ENCODE measurements around the gene CDC25B. TPM values are rescaled to one million over a fixed set of nuclear protein-coding genes. Genes with fewer than 3 reads are reported as not detected.
"Not testable (repeated sequence)": the region's sequence is repeated elsewhere in the genome, so short reads cannot be mapped to it uniquely, and the experiment has no call there.

CDC25B gene
- total and polyA plus RNA-seq, 10 of the 15 experiments (the other 5 are each of a cell fraction or from before 2014, with no cell fraction given), result 4.6 to 58.8 (median 24.6) TPM

- H3K27ac ChIP-seq (ENCODE audit: control insufficient read depth, insufficient read depth); CTCF ChIA-PET; H2AFZ ChIP-seq (ENCODE audit: control insufficient read depth, low read depth, low read length); SMC1A ChIA-PET (ENCODE audit: uncharacterized antibody, unreplicated experiment); RAD21 ChIA-PET (ENCODE audit: unreplicated experiment); H3K36me3 ChIP-seq (ENCODE audit: control insufficient read depth in 2 of 2, insufficient read depth in 2 of 2, low read length in 1 of 2); H3K4me2 ChIP-seq (ENCODE audit: control insufficient read depth, insufficient read depth); FAIRE-seq; H3K79me2 ChIP-seq (ENCODE audit: control insufficient read depth, insufficient read depth, low read length); in situ Hi-C loops (cut with MboI); H3K4me1 ChIP-seq (ENCODE audit: control insufficient read depth, insufficient read depth, low read length); H3K4me3 ChIP-seq; BruUV-seq (replicated peaks); H3K9ac ChIP-seq (ENCODE audit: control insufficient read depth, insufficient read depth, low read length); DNase-seq (ENCODE audit: low read depth, low spot score); H3K9me3 ChIP-seq (replicated peaks; ENCODE audit: control insufficient read depth, insufficient read depth, low read length); ATAC-seq; H4K20me1 ChIP-seq (ENCODE audit: control insufficient read depth, insufficient read depth); intact Hi-C loops (cut with micrococcal nuclease; ENCODE audit: unreplicated experiment); POLR2A ChIA-PET; H3K27me3 ChIP-seq (replicated peaks in 1 of 2; ENCODE audit: control insufficient read depth in 2 of 2, insufficient read depth in 2 of 2, low read length in 1 of 2): not testable (repeated sequence)
- 85% methylated on average over 7 of the region's 7 CpGs for WGBS (ENCODE audit: insufficient coverage, insufficient replicate concordance, low lambda C conversion rate, missing lambda C conversion rate)
Observed at GRCh38 chr20:3840201-3840600, 44.1 kb downstream of the CDC25B start.

DNA sequence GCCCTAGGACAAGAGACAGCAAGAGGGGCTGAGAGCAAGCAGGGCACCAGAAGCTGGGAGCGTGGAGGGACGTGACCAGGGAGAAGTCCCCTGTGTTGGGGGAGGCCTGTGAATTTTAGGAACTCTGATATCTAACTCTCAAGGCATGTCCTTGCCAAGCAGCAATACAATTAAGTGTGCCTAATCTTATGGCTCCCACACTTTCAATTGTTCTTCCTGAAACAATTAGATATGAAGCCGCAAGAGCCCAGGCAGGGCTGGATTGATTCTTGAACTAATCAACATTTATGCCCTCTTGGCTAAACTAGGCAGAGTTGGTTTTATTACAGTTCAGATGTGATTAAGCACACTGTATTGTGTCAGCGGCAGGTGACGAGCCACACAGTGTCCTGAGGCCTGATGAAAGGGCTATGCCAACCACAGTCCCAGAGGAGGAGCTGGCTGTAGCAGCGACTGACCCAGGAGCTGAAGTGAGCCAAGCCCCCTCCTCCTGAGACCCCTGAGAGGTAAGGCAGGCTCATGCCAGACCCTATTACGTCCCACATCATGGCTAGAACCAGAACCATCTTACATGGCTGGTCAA, 46.3 kb downstream of the CDC25B start:
- in situ Hi-C loops (cut with MboI), result no loop called here
- no peaks in the 10 kb centered on the region for H3K36me3 ChIP-seq (ENCODE audit: control insufficient read depth in 2 of 2, insufficient read depth in 2 of 2, low read length in 1 of 2)
- FAIRE-seq (no peak), ATAC-seq (no peak), DNase-seq (ENCODE audit: low read depth, low spot score) (no peak)
- no peak overlapping the region for H3K4me2 ChIP-seq (ENCODE audit: control insufficient read depth, insufficient read depth)
- no peak overlapping the region for H3K4me3 ChIP-seq
- H3K27me3 ChIP-seq (replicated peaks in 1 of 2; ENCODE audit: control insufficient read depth in 2 of 2, insufficient read depth in 2 of 2, low read length in 1 of 2), result no peaks in the 10 kb centered on the region
- H3K79me2 ChIP-seq (ENCODE audit: control insufficient read depth, insufficient read depth, low read length), result peaks cover 14% of the 10 kb centered on the region
- POLR2A ChIA-PET, result interaction anchor here (0.6 to 0.7 kb wide), 2 partner anchors 75 to 245 kb away, joined by 3 to 4 read pairs; partner anchors contain the start of gene ADISSP
- intact Hi-C loops (cut with micrococcal nuclease; ENCODE audit: unreplicated experiment), result no loop called here
- H3K9me3 ChIP-seq (replicated peaks; ENCODE audit: control insufficient read depth, insufficient read depth, low read length), result no peaks in the 10 kb centered on the region
- CTCF ChIA-PET, result interaction anchor here (1.5 kb wide), 1 partner anchor 12 kb away, joined by 4 read pairs; no protein-coding TSS in a partner anchor
- no TSS peak for BruUV-seq (replicated peaks)
- RAD21 ChIA-PET (ENCODE audit: unreplicated experiment), result no interaction called here
- WGBS (ENCODE audit: insufficient coverage, insufficient replicate concordance, low lambda C conversion rate, missing lambda C conversion rate), result 94% methylated on average over 7 of the region's 7 CpGs
- H3K9ac ChIP-seq (ENCODE audit: control insufficient read depth, insufficient read depth, low read length), result no peak overlapping the region
- H2AFZ ChIP-seq (ENCODE audit: control insufficient read depth, low read depth, low read length), result no peak overlapping the region
- SMC1A ChIA-PET (ENCODE audit: uncharacterized antibody, unreplicated experiment), result interaction anchor here (0.9 kb wide), 1 partner anchor 42 kb away, joined by 3 read pairs; no protein-coding TSS in a partner anchor
- H3K27ac ChIP-seq (ENCODE audit: control insufficient read depth, insufficient read depth), result no peak overlapping the region
- peaks cover 13% of the 10 kb centered on the region for H3K4me1 ChIP-seq (ENCODE audit: control insufficient read depth, insufficient read depth, low read length)
- TF ChIP-seq CBX3 (IDR thresholded peaks at IDR 0.05; ENCODE audit: borderline replicate concordance, low read depth), result no peak
- TF ChIP-seq, protein P1, sequence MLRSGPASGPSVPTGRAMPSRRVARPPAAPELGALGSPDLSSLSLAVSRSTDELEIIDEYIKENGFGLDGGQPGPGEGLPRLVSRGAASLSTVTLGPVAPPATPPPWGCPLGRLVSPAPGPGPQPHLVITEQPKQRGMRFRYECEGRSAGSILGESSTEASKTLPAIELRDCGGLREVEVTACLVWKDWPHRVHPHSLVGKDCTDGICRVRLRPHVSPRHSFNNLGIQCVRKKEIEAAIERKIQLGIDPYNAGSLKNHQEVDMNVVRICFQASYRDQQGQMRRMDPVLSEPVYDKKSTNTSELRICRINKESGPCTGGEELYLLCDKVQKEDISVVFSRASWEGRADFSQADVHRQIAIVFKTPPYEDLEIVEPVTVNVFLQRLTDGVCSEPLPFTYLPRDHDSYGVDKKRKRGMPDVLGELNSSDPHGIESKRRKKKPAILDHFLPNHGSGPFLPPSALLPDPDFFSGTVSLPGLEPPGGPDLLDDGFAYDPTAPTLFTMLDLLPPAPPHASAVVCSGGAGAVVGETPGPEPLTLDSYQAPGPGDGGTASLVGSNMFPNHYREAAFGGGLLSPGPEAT (IDR thresholded peaks at IDR 0.05; ENCODE audit: low read depth), result no peak
- TF ChIP-seq NBN (IDR thresholded peaks at IDR 0.05), result no peak
- no peaks in the 10 kb centered on the region for H4K20me1 ChIP-seq (ENCODE audit: control insufficient read depth, insufficient read depth)

Data from GM12878 (cell line).